CD4-positive, alpha-beta T cell treated with Interleukin-4 for 1 hour (primary cell): ENCODE measurements around the gene EIF3I.
A peak's percentile ranks its signal among the peaks of the same experiment; 100 is the strongest.

ENCODE experiments used
- DNase-seq, 2 donors: peaks; one replicate each; pipeline ENCODE4 v3.0.0-alpha.2; 2020 to 2022

The EIF3I gene

DNA sequence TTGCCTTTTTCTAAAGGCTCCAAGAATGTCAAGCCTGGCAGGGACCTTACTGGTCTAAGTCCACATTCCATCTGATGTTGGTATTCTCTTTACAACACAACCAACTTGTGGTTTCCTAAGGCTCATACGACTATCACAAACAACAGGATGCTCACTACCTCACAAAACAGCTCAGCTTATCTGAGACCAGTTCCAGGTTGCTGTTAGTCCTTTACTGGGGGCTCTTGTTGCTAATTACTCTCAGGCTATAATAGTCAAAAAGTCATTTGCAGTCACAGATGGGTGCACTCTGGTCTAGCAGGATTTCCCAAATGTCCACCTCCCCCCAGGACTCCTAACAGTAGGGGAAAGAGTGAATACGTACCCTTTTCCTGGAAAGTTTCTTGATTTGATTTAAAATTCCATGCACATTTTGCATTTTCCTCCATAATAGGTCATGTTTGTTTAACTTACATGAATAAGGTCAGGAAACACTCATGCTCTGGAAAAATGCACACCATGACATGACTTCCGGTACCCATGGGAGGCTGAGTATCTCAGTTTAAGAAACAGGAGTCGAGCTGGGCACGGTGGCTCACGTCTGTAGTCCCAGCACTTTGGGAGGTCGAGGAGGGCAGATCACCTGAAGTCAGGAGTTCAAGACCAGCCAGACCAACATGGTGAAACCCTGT lies 44.8 kb downstream of the EIF3I start:
- DNase-seq = peak in 1 of 2 donors; percentile 44

DNA sequence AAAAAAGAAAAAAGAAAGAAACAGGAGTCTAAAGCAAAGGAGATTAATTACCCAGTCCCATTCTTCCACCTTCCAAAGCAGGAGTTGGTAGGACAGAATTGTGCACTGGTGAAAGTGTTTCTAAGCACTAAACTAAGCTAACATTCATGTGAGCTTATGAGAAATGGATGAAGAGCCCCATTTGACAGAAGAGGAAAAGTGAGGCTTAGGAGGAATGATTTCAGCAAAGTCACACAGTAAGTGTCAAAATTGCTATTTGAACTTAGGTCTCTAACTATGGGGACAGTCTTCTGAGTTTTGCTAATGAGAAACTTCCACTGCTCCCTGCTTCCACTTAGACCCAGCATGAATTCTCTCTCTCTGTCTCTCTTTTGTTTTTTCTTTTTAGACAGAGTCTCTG lies 47.5 kb downstream of the EIF3I start:
- DNase-seq = no peak

DNA sequence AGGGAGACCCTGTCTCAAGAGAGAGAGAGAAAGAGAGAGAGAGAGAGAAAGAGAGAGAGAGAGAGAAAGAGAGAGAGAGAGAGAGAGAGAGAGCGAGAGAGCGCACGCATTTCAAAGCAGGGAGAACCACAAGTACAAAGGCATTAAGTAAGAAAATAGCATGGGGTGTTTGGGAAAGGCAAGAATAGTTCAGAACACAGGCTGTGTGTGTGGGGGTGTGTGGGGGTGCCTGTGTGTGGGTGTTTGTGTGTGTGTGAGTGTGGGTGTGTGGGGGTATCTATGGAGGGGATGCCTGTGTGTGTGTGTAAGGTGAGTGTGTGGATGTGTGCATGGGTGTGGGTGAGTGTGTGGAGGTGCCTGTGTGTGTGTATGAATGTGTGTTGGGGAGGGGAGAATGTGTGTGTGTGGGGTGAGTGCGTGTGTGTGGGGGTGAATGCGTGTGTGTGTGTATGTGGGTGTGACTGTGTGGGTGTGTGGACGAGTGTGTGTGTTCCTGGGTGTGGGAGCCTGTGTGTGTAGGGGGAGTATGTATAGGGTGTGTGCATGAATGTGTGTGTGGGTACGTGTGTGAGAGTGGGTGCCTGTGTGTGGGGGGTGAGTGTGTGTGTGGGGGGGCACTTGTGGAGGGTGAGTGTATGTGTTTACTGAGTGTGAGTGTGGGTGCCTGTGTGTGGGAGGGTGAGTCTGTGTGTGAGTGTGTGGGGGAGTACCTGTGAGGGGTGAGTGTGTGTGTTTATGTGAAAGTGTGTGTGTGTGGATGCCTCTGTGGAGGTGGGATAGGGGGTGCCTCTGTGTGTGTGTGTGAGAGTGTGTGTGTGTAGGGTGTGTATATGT lies 50.6 kb downstream of the EIF3I start:
- peak; percentile 36 to 68 for DNase-seq

DNA sequence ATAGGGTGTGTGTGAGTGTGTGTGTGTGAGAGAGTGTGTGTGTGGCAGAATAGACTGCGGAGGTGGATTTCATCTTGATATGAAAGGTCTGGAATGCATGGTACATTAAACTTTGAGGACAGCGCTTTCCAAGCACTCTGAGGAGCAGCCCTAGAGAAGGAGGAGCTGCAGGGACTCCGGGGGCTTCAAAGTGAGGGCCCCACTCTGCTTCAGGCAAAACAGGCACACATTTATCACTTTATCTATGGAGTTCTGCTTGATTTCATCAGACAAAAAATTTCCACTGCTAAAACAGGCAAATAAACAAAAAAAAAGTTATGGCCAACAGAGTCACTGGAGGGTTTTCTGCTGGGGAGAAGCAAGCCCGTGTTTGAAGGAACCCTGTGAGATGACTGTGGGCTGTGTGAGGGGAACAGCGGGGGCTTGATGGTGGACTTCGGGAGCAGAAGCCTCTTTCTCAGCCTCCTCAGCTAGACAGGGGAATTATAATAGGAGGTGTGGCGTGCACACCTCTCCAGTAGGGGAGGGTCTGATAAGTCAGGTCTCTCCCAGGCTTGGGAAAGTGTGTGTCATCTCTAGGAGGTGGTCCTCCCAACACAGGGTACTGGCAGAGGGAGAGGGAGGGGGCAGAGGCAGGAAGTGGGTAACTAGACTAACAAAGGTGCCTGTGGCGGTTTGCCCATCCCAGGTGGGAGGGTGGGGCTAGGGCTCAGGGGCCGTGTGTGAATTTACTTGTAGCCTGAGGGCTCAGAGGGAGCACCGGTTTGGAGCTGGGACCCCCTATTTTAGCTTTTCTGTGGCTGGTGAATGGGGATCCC lies 51.4 kb downstream of the EIF3I start:
- peak; percentile 75 to 82 for DNase-seq

DNA sequence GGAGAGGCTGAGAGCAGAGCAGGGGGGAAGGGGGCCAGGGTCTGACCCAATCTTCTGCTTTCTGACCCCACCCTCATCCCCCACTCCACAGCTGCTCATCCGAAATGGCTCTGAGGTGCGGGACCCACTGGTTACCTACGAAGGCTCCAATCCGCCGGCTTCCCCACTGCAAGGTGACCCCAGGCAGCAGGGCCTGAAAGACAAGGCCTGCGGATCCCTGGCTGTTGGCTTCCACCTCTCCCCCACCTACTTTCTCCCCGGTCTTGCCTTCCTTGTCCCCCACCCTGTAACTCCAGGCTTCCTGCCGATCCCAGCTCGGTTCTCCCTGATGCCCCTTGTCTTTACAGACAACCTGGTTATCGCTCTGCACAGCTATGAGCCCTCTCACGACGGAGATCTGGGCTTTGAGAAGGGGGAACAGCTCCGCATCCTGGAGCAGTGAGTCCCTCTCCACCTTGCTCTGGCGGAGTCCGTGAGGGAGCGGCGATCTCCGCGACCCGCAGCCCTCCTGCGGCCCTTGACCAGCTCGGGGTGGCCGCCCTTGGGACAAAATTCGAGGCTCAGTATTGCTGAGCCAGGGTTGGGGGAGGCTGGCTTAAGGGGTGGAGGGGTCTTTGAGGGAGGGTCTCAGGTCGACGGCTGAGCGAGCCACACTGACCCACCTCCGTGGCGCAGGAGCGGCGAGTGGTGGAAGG lies 52.6 kb downstream of the EIF3I start:
- no peak for DNase-seq

DNA sequence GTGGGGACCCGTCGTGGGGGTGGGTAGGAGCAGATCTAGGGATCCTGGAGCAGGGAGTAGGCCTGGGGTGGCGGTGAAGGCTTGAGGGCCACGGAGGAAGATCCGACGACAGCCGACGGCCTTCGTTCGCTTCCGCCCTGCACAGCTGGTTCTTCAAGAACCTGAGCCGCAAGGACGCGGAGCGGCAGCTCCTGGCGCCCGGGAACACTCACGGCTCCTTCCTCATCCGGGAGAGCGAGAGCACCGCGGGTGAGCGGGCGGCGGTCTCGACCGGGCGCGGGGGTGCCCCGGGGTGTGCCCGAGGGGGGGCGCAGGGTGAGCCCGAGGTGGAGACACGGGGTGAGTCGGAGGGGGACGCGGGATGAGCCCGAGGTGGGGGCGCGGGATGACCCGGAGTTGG lies 53.2 kb downstream of the EIF3I start:
- DNase-seq = no peak

DNA sequence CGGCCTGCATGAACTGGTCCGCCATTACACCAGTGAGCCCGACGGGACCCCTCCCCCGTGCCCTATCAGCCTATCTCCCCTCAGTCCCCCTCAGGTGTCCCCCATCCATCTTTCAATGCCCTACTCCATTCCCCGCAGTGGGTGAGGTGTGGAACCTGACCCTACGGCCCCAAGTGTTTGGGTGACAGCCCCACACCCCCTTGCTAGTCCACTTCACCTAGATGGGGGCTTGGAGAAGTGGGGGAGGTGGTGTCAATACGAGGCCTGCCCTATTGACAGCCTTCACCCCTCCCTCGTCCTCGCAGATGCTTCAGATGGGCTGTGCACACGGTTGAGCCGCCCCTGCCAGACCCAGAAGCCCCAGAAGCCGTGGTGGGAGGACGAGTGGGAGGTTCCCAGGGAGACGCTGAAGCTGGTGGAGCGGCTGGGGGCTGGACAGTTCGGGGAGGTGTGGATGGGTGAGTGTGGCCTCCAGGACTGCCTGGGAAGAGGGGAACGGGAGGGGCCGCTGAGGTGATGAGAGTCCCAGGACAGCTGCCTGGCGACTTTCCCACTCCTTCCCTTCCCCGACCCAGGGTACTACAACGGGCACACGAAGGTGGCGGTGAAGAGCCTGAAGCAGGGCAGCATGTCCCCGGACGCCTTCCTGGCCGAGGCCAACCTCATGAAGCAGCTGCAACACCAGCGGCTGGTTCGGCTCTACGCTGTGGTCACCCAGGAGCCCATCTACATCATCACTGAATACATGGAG lies 54.0 kb downstream of the EIF3I start:
- DNase-seq = no peak
